ENCODE measurements around the gene NADK.

Gene NADK

GRCh38 chr1:1773874-1774273, 4.4 kb downstream of the NADK start:
- DNase-seq = no peak
- intact Hi-C loops (cut with DNase I) = no loop called here

- DNase-seq = no peak
- intact Hi-C loops (cut with DNase I) = no loop called here
Observed at GRCh38 chr1:1771096-1771495, 7.2 kb downstream of the NADK start.

- intact Hi-C loops (cut with DNase I) = no loop called here
- no peak for DNase-seq
Observed at GRCh38 chr1:1770102-1770501, 8.2 kb downstream of the NADK start.

- intact Hi-C loops (cut with DNase I) = no loop called here
- no peak for DNase-seq
Observed at GRCh38 chr1:1768249-1768992, 9.8 kb downstream of the NADK start.

- intact Hi-C loops (cut with DNase I) = no loop called here
- peak in 1 of 42 donors; percentile 30 for DNase-seq
Observed at GRCh38 chr1:1764876-1765470, 13.3 kb downstream of the NADK start.

- peak in 40 of 42 donors; percentile 32 to 86 (median 64) for DNase-seq
- intact Hi-C loops (cut with DNase I) = no loop called here
Observed at GRCh38 chr1:1763657-1764621, 14.3 kb downstream of the NADK start.

- intact Hi-C loops (cut with DNase I) = no loop called here
- peak in 2 of 42 donors; percentile 1 to 19 for DNase-seq
Observed at GRCh38 chr1:1761504-1762376, 16.5 kb downstream of the NADK start.

- DNase-seq = no peak
Observed at GRCh38 chr1:1760715-1761114, 17.6 kb downstream of the NADK start.

GRCh38 chr1:1760345-1760650, 18.0 kb downstream of the NADK start:
- peak in 1 of 42 donors; percentile 10 for DNase-seq
- intact Hi-C loops (cut with DNase I) = no loop called here

More at GRCh38 chr1:1760715-1761114, 17.6 kb downstream of the NADK start:
- intact Hi-C loops (cut with DNase I) = no loop called here

GRCh38 chr1:1759456-1760344, 18.6 kb downstream of the NADK start:
- intact Hi-C loops (cut with DNase I) = no loop called here

GRCh38 chr1:1758692-1759455, 19.4 kb downstream of the NADK start:
- peak in 2 of 42 donors; percentile 10 to 26 for DNase-seq
- intact Hi-C loops (cut with DNase I) = no loop called here

More at GRCh38 chr1:1759456-1760344, 18.6 kb downstream of the NADK start:
- DNase-seq = peak in 1 of 42 donors; percentile 22

- peak in 1 of 42 donors; percentile 28 for DNase-seq
- intact Hi-C loops (cut with DNase I) = no loop called here
Observed at GRCh38 chr1:1758059-1758621, 20.1 kb downstream of the NADK start.

GRCh38 chr1:1757422-1758058, 20.7 kb downstream of the NADK start:
- peak in 1 of 42 donors; percentile 19 for DNase-seq
- intact Hi-C loops (cut with DNase I) = no loop called here

- DNase-seq = peak in 1 of 42 donors; percentile 20
- intact Hi-C loops (cut with DNase I) = no loop called here
Observed at GRCh38 chr1:1756661-1757421, 21.4 kb downstream of the NADK start.

GRCh38 chr1:1755852-1756251, 22.4 kb downstream of the NADK start:
- peak in 1 of 42 donors; percentile 16 for DNase-seq
- intact Hi-C loops (cut with DNase I) = no loop called here

Measured in head of caudate nucleus (tissue), 42 donors.